Measurements from ENCODE around the gene NME9. TPM values are rescaled to one million over a fixed set of nuclear protein-coding genes. Genes with fewer than 3 reads are reported as not detected.

The NME9 gene
- total RNA-seq, 1 donor from 2014 or later, result not detected

GRCh38 chr3:138355071-138355470 is 25.4 kb upstream of the NME9 start:
- no peak for DNase-seq
- Mint-ChIP-seq H3K4me1 (no peaks in the 10 kb centered on the region), H3K36me3 (ENCODE audit: low read depth) (no peaks in the 10 kb centered on the region), H3K4me3 (no peak overlapping the region), H3K27me3 (peaks cover 13% of the 10 kb centered on the region), H3K27ac (no peak overlapping the region), H3K9me3 (no peaks in the 10 kb centered on the region)
- intact Hi-C loops (cut with micrococcal nuclease), result no loop called here

DNA sequence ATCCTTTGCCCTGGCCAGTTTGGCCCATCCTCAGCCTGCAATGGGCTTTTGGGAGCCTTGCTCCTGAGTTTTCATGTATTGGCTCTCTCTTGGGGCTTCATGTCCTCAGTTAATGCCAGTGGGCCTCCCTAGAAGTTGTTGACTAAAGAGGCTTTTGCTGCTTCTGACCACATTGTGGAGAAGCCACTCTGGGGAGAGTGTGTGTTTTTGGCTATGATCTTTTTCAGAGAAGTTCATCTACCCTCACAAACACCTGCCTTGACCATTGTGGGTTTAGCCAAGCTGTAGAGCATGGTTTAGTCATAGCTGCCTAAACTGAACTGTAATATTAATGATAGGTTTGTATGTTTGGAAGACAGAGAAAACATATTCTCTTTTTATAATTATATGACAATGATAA is 24.7 kb upstream of the NME9 start:
- intact Hi-C loops (cut with micrococcal nuclease), result no loop called here
- no peak for DNase-seq
- peaks cover 1% of the 10 kb centered on the region for H3K4me1 Mint-ChIP-seq
- no peak overlapping the region for H3K27ac Mint-ChIP-seq
- peaks cover 17% of the 10 kb centered on the region for H3K27me3 Mint-ChIP-seq
- H3K36me3 Mint-ChIP-seq (ENCODE audit: low read depth), result no peaks in the 10 kb centered on the region
- no peak overlapping the region for H3K4me3 Mint-ChIP-seq
- no peaks in the 10 kb centered on the region for H3K9me3 Mint-ChIP-seq

DNA sequence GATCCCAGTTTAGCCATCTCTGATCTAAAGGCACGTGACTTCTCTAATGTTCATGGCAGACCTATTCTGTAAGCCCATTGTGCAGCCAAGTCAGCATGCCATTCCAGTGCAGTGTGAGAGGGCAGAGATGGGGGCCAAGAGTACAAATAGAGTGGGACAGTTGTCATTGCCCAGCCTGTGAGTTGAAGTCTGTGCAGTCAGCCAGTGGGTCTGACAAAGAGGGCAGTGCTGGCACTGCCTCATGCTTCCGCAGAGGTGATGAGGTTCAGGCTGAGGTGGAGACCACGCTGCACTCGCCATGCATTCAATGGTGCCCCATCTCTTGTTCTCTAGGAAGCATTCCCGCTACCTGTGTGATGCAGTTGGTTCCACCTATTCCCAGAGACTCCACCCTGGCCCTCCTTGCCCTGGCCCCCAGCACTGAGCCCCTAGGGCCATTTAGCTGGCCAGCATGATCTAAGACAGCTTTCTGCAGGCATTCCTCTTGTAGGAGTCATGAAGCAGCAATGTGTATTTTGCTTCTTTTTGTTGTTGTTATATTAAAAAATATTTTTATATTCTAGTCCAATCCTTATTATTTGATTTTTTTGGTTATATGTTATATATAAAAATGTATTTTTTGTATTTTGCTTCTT is 22.4 kb upstream of the NME9 start:
- DNase-seq, result no peak
- H3K27ac Mint-ChIP-seq, result no peak overlapping the region
- H3K36me3 Mint-ChIP-seq (ENCODE audit: low read depth), result peaks cover 2% of the 10 kb centered on the region
- no peak overlapping the region for H3K4me3 Mint-ChIP-seq
- H3K27me3 Mint-ChIP-seq, result peaks cover 32% of the 10 kb centered on the region
- no peaks in the 10 kb centered on the region for H3K9me3 Mint-ChIP-seq
- peaks cover 6% of the 10 kb centered on the region for H3K4me1 Mint-ChIP-seq
- intact Hi-C loops (cut with micrococcal nuclease), result no loop called here

GRCh38 chr3:138351151-138351550 is 21.5 kb upstream of the NME9 start:
- intact Hi-C loops (cut with micrococcal nuclease), result no loop called here
- H3K27me3 Mint-ChIP-seq, result peaks cover 41% of the 10 kb centered on the region

DNA sequence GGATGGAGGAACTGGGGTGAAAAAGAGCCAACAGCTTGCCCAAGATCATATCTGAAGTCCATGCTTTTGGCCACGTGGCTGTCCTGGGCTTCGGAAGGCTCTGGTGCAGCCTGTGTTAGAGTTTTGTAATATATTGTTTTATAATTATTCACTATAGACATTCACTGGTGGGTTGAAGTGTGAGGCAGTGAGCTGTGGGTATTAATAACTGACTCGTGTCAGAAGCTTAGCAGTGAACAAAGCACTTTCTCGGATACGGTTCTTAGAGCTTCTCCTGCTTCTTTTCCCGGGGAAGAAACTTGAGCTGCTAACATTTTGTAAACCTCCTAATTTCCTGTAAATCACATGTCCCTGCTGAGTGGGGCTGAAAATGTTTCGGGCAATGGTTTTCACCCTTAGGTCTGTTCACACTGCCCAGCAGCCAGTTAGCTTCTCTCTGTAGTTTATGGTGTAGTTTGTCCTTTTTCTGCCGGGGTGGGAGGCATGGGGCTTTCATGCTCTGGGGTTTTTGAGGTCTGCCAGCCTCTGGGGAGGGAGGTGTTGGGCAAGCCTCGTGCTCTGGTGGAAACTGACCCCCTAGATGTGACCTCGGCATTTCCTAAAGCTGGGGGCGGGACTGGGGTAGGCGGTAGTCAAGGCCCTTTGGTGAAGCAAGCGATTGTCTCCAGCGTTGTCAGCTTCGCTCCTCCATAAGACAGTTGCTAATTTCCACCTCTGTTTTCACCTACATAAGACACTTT is 20.4 kb upstream of the NME9 start:
- Mint-ChIP-seq H3K27me3 (peaks cover 42% of the 10 kb centered on the region), H3K27ac (no peak overlapping the region), H3K4me1 (peaks cover 6% of the 10 kb centered on the region), H3K9me3 (no peaks in the 10 kb centered on the region), H3K4me3 (no peak overlapping the region), H3K36me3 (ENCODE audit: low read depth) (peaks cover 2% of the 10 kb centered on the region)
- DNase-seq, result no peak
- intact Hi-C loops (cut with micrococcal nuclease), result no loop called here

More at GRCh38 chr3:138351151-138351550, 21.5 kb upstream of the NME9 start:
- Mint-ChIP-seq H3K4me1 (peaks cover 6% of the 10 kb centered on the region), H3K36me3 (ENCODE audit: low read depth) (peaks cover 2% of the 10 kb centered on the region), H3K4me3 (no peak overlapping the region), H3K27ac (no peak overlapping the region), H3K9me3 (no peaks in the 10 kb centered on the region)
- DNase-seq, result no peak

DNA sequence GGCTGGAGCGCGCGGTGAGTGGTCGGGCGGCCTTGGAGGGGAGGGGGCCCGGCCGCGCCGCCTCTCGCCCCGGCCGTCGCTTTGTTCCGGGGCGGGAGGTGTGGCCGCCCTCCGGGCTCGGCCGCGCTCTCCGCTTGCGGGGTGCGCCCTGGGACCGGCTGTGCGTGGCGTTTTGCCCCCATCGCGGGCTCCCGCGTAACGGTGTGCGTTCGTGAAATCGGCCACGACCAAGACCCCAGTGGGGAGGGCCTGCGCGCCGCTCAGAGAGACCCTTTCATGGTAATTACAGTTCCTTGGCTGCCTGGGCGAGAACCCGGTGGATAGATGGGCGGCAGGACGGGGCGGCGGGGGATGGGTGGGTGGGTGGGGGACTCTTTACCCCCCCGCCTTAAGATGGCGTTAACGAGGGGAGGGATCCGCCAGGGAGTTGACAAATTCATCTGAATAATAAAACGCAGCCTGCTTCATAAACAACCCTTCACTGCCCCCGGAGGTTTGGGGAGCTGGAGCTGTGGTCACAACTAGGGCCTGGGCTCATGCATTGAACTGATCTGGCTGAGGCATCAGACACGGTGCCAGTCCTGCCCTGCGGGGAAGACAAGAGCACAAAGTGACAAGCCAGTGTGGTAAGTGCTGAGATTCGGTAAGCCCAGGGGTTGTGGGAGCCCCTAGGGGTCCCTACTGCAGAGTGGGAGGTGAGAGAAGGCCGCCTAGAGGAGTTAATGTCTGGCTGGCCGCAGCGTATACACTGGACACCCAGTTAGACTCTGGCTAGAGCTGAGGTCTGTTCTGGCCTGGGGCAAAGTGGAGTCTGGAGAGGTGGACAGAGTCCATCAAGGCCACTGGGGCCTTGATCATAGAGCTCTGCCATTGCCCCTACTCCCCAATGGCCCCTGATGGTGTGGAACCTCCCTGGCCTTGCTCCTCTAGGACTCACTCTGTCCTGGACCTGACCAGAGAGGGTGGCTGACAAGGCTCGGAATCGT is 19.4 kb upstream of the NME9 start:
- H3K4me3 Mint-ChIP-seq, result peak overlapping the region; percentile 65
- H3K9me3 Mint-ChIP-seq, result no peaks in the 10 kb centered on the region
- intact Hi-C loops (cut with micrococcal nuclease), result loop anchor here (1.0 kb wide), 1 partner anchor 169 kb away; no protein-coding TSS in a partner anchor
- peaks cover 6% of the 10 kb centered on the region for H3K4me1 Mint-ChIP-seq
- peaks cover 2% of the 10 kb centered on the region for H3K36me3 Mint-ChIP-seq (ENCODE audit: low read depth)
- no peak overlapping the region for H3K27ac Mint-ChIP-seq
- peaks cover 42% of the 10 kb centered on the region for H3K27me3 Mint-ChIP-seq
- DNase-seq, result no peak

GRCh38 chr3:138347960-138348753 is 18.5 kb upstream of the NME9 start, which contains the start of gene MRAS:
Gene MRAS (plus strand): TSS chr3:138348579. CDS start chr3:138372884, 24,305 bp downstream.
- H3K36me3 Mint-ChIP-seq (ENCODE audit: low read depth), result peaks cover 2% of the 10 kb centered on the region
- no peaks in the 10 kb centered on the region for H3K9me3 Mint-ChIP-seq
- intact Hi-C loops (cut with micrococcal nuclease), result loop anchor here (1.0 kb wide), 1 partner anchor 168 kb away; no protein-coding TSS in a partner anchor
- DNase-seq, result peak; percentile 72
- peaks cover 6% of the 10 kb centered on the region for H3K4me1 Mint-ChIP-seq
- peak within 1 kb of the TSS; percentile 95 for H3K4me3 Mint-ChIP-seq
- peaks cover 38% of the 10 kb centered on the region for H3K27me3 Mint-ChIP-seq
- peak within 1 kb of the TSS; percentile 64 for H3K27ac Mint-ChIP-seq

DNA sequence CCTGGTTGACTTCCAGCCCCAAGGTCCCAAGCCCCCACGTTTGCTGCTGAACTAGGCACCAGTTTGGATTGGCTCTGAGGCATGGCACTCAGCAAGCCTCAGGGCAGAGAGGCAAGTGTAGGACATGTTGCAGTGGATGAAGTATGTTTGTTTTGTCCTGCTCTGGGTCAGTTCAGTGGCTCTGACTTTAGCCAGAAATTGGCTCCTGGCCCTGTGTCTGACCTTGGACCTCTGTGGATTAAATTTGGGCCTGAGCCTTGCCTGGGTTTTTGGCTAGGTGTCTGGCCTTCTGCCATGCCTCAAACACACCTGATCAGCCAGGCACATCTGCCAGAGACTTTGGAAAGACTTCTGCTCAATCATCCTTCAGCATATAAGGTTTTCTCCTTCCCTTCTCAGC is 15.1 kb upstream of the NME9 start:
- Mint-ChIP-seq H3K36me3 (ENCODE audit: low read depth) (peaks cover 2% of the 10 kb centered on the region), H3K27me3 (peaks cover 33% of the 10 kb centered on the region), H3K9me3 (no peaks in the 10 kb centered on the region), H3K4me3 (no peak overlapping the region), H3K27ac (no peak overlapping the region), H3K4me1 (peaks cover 6% of the 10 kb centered on the region)
- intact Hi-C loops (cut with micrococcal nuclease), result no loop called here
- no peak for DNase-seq

GRCh38 chr3:138340511-138340910 is 10.9 kb upstream of the NME9 start:
- intact Hi-C loops (cut with micrococcal nuclease), result no loop called here
- Mint-ChIP-seq H3K4me3 (no peak overlapping the region), H3K9me3 (no peaks in the 10 kb centered on the region), H3K36me3 (ENCODE audit: low read depth) (no peaks in the 10 kb centered on the region), H3K4me1 (no peaks in the 10 kb centered on the region), H3K27ac (no peak overlapping the region), H3K27me3 (peaks cover 5% of the 10 kb centered on the region)
- DNase-seq, result no peak

- no peak for DNase-seq
- Mint-ChIP-seq H3K4me1 (no peaks in the 10 kb centered on the region), H3K9me3 (no peaks in the 10 kb centered on the region), H3K27ac (no peak overlapping the region), H3K36me3 (ENCODE audit: low read depth) (no peaks in the 10 kb centered on the region), H3K27me3 (peaks cover 5% of the 10 kb centered on the region), H3K4me3 (no peak overlapping the region)
- intact Hi-C loops (cut with micrococcal nuclease), result loop anchor here (10.0 kb wide), 1 partner anchor 576 kb away; no protein-coding TSS in a partner anchor
These were observed 9.2 kb upstream of the NME9 start for GRCh38 chr3:138338811-138339210.

GRCh38 chr3:138338244-138338643 is 8.6 kb upstream of the NME9 start:
- Mint-ChIP-seq H3K27ac (no peak overlapping the region), H3K4me1 (no peaks in the 10 kb centered on the region), H3K9me3 (no peaks in the 10 kb centered on the region), H3K4me3 (no peak overlapping the region), H3K36me3 (ENCODE audit: low read depth) (no peaks in the 10 kb centered on the region), H3K27me3 (peaks cover 5% of the 10 kb centered on the region)
- DNase-seq, result no peak
- intact Hi-C loops (cut with micrococcal nuclease), result loop anchor here (10.0 kb wide), 1 partner anchor 577 kb away; no protein-coding TSS in a partner anchor

GRCh38 chr3:138336454-138336999 is 6.9 kb upstream of the NME9 start:
- Mint-ChIP-seq H3K27ac (no peak overlapping the region), H3K4me3 (no peak overlapping the region), H3K27me3 (peaks cover 2% of the 10 kb centered on the region), H3K4me1 (no peaks in the 10 kb centered on the region), H3K9me3 (no peaks in the 10 kb centered on the region), H3K36me3 (ENCODE audit: low read depth) (no peaks in the 10 kb centered on the region)
- DNase-seq, result no peak
- intact Hi-C loops (cut with micrococcal nuclease), result loop anchor here (10.0 kb wide), 1 partner anchor 578 kb away; no protein-coding TSS in a partner anchor
